Dendritic cell treated with granulocyte-macrophage colony-stimulating factor and Interleukin-4, amounts not matched to agents 40 ng/mL and 50 ng/mL, for 4 days (primary cell): ENCODE data around the gene SPTB.

Experiments used
- H3K27ac Mint-ChIP-seq: one replicate; pipeline ENCODE4 v1.8.0; 2022; ENCODE audit warnings: mild to moderate bottlenecking, mixed read lengths
- H3K27me3 Mint-ChIP-seq: one replicate; pipeline ENCODE4 v1.8.0; 2022; ENCODE audit warnings: mild to moderate bottlenecking, mixed read lengths
- H3K36me3 Mint-ChIP-seq: one replicate; pipeline ENCODE4 v1.8.0; 2022; ENCODE audit warnings: low read depth, mixed read lengths
- H3K4me1 Mint-ChIP-seq: one replicate; pipeline ENCODE4 v1.8.0; 2022; ENCODE audit warnings: low read depth, mixed read lengths
- H3K4me3 Mint-ChIP-seq: one replicate; pipeline ENCODE4 v1.8.0; 2022; ENCODE audit warnings: mild to moderate bottlenecking, moderate library complexity, mixed read lengths
- H3K9me3 Mint-ChIP-seq: one replicate; pipeline ENCODE4 v1.8.0; 2022; ENCODE audit warnings: mixed read lengths
- intact Hi-C: fragments of 100-400 bp; cut with micrococcal nuclease; formaldehyde crosslinking; loops from one replicate; pipeline ENCODE4 v1.15.0; 2022

Gene SPTB

GRCh38 chr14:64704143-64704742 lies 175.5 kb downstream of the SPTB start, which contains the start of gene PLEKHG3:
TSS of gene PLEKHG3 (plus strand) at chr14:64704424. CDS start at chr14:64727632, 23,208 bp downstream.
- Mint-ChIP-seq H3K9me3 (no peaks in the 10 kb centered on the region), H3K4me3 (peak within 1 kb of the TSS; percentile 79), H3K27me3 (peaks cover 21% of the 10 kb centered on the region), H3K27ac (peak within 1 kb of the TSS; percentile 79), H3K36me3 (peaks cover 8% of the 10 kb centered on the region), H3K4me1 (peaks cover 62% of the 10 kb centered on the region)
- intact Hi-C loops = no loop called here

- H3K27me3 Mint-ChIP-seq = peaks cover 21% of the 10 kb centered on the region
- no peaks in the 10 kb centered on the region for H3K9me3 Mint-ChIP-seq
- peaks cover 8% of the 10 kb centered on the region for H3K36me3 Mint-ChIP-seq
- H3K27ac Mint-ChIP-seq = peak overlapping the region; percentile 79
- intact Hi-C loops = no loop called here
- H3K4me3 Mint-ChIP-seq = peak overlapping the region; percentile 79
- peaks cover 60% of the 10 kb centered on the region for H3K4me1 Mint-ChIP-seq
Measured at GRCh38 chr14:64703395-64704142, 176.1 kb downstream of the SPTB start.

- Mint-ChIP-seq H3K9me3 (no peaks in the 10 kb centered on the region), H3K27ac (peak overlapping the region; percentile 79), H3K27me3 (peaks cover 21% of the 10 kb centered on the region), H3K4me1 (peaks cover 60% of the 10 kb centered on the region), H3K4me3 (peak overlapping the region; percentile 79), H3K36me3 (peaks cover 8% of the 10 kb centered on the region)
- intact Hi-C loops = no loop called here
Measured at GRCh38 chr14:64702493-64703394, 177.0 kb downstream of the SPTB start.

- H3K4me3 Mint-ChIP-seq = no peak overlapping the region
- H3K9me3 Mint-ChIP-seq = no peaks in the 10 kb centered on the region
- intact Hi-C loops = no loop called here
- H3K36me3 Mint-ChIP-seq = no peaks in the 10 kb centered on the region
- H3K27ac Mint-ChIP-seq = no peak overlapping the region
- peaks cover 55% of the 10 kb centered on the region for H3K4me1 Mint-ChIP-seq
- H3K27me3 Mint-ChIP-seq = peaks cover 23% of the 10 kb centered on the region
Measured at GRCh38 chr14:64701660-64702059, 178.0 kb downstream of the SPTB start.

GRCh38 chr14:64700894-64701293 lies 178.8 kb downstream of the SPTB start:
- no peaks in the 10 kb centered on the region for H3K36me3 Mint-ChIP-seq
- H3K4me1 Mint-ChIP-seq = peaks cover 48% of the 10 kb centered on the region
- H3K4me3 Mint-ChIP-seq = no peak overlapping the region
- H3K27me3 Mint-ChIP-seq = peaks cover 23% of the 10 kb centered on the region
- no peak overlapping the region for H3K27ac Mint-ChIP-seq
- intact Hi-C loops = no loop called here
- no peaks in the 10 kb centered on the region for H3K9me3 Mint-ChIP-seq

- Mint-ChIP-seq H3K4me1 (peaks cover 42% of the 10 kb centered on the region), H3K27me3 (peaks cover 23% of the 10 kb centered on the region), H3K9me3 (no peaks in the 10 kb centered on the region), H3K4me3 (no peak overlapping the region), H3K27ac (no peak overlapping the region), H3K36me3 (no peaks in the 10 kb centered on the region)
- intact Hi-C loops = no loop called here
Measured at GRCh38 chr14:64700290-64700689, 179.4 kb downstream of the SPTB start.

GRCh38 chr14:64698903-64699302 lies 180.8 kb downstream of the SPTB start:
- intact Hi-C loops = no loop called here
- H3K4me3 Mint-ChIP-seq = no peak overlapping the region
- H3K36me3 Mint-ChIP-seq = no peaks in the 10 kb centered on the region
- H3K27ac Mint-ChIP-seq = peak overlapping the region; percentile 39
- no peaks in the 10 kb centered on the region for H3K9me3 Mint-ChIP-seq
- peaks cover 47% of the 10 kb centered on the region for H3K4me1 Mint-ChIP-seq
- H3K27me3 Mint-ChIP-seq = peaks cover 27% of the 10 kb centered on the region

- Mint-ChIP-seq H3K9me3 (no peaks in the 10 kb centered on the region), H3K4me1 (peaks cover 42% of the 10 kb centered on the region), H3K4me3 (no peak overlapping the region), H3K36me3 (no peaks in the 10 kb centered on the region), H3K27ac (no peak overlapping the region), H3K27me3 (peaks cover 13% of the 10 kb centered on the region)
- intact Hi-C loops = no loop called here
Measured at GRCh38 chr14:64696355-64696857, 183.3 kb downstream of the SPTB start.
